ENCODE measurements around the gene FXYD1. TPM values are rescaled to one million over a fixed set of nuclear protein-coding genes. Genes with fewer than 3 reads are reported as not detected.
A peak's percentile ranks its signal among the peaks of the same experiment; 100 is the strongest.

FXYD1 gene
- total RNA-seq, 1 donor from 2014 or later = not detected

DNA sequence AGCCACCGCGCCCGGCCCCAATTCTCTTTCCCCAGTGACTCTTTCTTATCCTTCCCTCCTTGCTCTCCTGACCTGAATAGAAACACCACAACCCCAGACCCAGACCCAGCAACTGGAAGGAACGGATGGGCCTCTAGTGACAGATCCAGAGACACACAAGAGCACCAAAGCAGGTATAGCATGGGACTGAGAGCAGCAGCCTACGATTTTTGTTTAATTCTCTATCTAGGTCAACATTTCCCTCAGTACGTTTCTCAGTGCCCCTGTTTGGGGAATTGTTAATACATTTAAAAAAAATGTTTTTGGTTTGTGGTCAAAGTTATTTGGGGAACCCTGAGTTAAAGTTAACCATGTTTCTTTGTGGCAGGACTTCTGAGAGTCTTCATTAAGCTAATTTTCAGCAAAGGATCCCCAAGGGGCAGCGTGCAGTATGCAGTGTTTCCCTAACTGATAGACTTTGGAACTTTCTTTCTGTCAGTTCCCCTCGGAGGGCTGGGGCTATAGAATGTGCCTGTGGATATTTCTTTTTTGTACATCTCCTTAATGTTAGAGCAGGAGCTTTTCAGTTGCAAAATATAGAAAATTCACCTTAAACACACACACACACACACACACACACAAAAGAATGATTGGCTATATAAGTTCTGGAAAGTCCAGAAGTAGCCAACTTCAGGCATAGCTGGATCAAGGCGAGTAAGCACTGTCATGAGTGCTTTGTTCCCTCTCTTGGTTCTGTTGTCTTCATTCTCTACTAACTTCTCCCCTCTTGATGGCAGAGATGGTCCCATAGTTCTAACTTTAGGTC lies 22.2 kb downstream of the FXYD1 start:
- no peak for DNase-seq (ENCODE audit: low read depth in 2 of 2)

GRCh38 chr19:35161434-35161743 lies 22.8 kb downstream of the FXYD1 start:
- no peak for DNase-seq (ENCODE audit: low read depth in 2 of 2)

- DNase-seq (ENCODE audit: low read depth in 2 of 2) = no peak
Measured at GRCh38 chr19:35162471-35163326, 24.1 kb downstream of the FXYD1 start.

GRCh38 chr19:35164418-35164817 lies 25.8 kb downstream of the FXYD1 start:
- DNase-seq (ENCODE audit: low read depth in 2 of 2) = no peak

DNA sequence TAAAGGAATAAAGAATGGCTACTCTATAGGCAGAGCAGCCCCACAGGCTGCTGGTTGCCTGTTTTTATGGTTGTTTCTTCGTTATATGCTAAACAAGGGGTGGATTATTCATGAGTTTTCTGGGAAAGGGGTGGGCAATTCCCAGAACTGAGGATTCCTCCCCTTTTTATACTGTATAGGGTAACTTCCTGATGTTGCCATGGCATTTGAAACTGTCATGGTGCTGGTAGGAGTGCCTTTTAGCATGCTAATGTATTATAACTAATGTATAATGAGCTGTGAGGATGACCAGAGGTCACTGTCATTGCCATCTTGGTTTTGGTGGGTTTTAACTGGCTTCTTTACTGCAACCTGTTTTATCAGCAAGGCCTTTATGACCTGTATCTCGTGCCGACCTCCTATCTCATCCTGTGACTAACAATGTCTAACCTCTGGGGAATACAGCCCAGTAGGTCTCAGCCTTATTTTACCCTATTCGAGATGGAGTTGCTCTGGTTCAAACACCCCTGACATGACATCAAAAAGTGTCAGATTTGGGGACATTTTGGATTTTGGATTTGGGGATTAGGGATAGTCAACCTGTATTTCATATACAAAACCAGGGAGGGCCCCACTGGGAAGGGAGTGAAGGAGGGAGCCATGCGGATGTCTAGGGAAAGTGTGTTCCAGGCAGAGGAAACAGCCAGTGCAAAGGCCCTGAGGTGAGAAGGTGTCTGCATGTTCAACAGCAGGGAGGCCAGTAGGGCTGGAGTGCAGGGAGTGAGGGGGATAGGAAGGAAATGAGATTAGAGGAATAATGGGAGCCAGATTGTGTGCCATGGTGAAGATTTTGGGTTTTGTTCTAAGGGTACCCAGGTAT lies 26.8 kb downstream of the FXYD1 start:
- no peak for DNase-seq (ENCODE audit: low read depth in 2 of 2)

- DNase-seq (ENCODE audit: low read depth in 2 of 2) = no peak
Measured at GRCh38 chr19:35166100-35167063, 27.8 kb downstream of the FXYD1 start.

DNA sequence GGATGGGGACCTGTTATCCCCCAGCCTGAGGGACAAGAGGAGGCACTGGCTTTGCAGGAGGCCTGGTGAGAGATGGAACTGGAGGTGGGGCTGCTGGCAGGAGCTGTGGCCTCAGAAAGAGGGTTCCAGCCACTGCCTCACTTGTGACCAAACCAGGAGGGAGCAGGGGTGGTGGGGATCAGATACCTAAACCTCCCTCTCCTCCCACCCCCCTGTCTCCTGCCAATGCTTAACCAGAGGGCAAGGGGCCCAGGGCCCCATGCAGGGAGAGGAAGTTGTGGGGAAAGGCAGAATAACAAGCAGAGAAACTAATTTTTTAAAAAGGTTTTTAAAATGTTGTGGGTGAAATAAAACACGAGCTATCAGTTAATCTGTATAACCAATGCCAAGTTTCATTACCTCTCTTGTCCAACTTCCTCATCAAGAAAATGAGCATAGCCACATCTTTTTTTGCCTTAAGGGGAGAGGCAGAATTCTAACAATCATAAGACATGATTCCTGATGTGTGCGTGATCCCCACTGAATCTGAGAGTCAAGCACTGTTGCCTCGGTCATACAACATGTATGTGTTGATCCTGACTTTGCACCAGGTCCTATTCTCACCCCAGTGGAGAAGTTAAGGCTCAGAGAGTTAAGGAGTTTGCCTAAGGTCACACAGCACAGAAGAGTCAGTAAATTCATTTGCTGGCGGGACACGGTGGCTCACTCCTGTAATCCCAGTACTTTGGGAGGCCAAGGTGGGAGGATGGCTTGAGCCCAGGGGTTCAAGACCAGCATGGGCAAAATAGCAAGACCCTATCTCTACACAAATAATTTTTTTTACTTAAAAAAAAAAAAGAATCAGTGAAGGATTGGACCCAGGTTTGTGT lies 28.9 kb downstream of the FXYD1 start:
- no peak for DNase-seq (ENCODE audit: low read depth in 2 of 2)

- no peak for DNase-seq (ENCODE audit: low read depth in 2 of 2)
Measured at GRCh38 chr19:35168196-35168595, 29.6 kb downstream of the FXYD1 start.

DNA sequence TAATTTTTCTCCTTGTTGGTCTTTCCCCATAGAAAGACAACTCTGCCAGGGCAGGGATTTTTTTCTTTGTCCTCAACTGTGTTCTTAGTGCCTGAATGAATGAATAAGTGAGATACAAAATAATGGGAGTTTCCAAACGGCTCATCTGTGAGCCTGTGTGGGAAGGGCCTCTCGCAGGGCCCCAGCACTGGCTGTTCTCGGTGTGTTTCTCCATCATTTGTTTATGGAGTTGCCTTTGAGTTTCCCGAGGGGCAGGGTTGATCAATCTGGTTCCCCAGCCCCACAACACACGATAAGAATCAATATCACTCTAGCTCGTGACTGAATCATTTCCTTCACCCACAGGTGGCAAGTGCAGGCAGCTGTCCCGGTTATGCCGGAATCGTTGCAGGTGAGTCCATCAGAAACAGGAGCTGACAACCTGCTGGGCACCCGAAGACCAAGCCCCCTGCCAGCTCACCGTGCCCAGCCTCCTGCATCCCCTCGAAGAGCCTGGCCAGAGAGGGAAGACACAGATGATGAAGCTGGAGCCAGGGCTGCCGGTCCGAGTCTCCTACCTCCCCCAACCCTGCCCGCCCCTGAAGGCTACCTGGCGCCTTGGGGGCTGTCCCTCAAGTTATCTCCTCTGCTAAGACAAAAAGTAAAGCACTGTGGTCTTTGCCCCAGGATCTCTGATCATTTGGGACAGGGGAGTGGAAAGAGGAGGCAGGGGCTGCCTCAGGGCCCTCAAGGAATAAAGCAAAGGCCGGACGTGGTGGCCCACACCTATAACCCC lies 30.8 kb downstream of the FXYD1 start:
- DNase-seq (ENCODE audit: low read depth in 2 of 2) = no peak

- no peak for DNase-seq (ENCODE audit: low read depth in 2 of 2)
Measured at GRCh38 chr19:35170359-35171061, 31.9 kb downstream of the FXYD1 start.

- DNase-seq (ENCODE audit: low read depth in 2 of 2) = peak in 1 of 2 donors; percentile 9
Measured at GRCh38 chr19:35171730-35172129, 33.1 kb downstream of the FXYD1 start.

DNA sequence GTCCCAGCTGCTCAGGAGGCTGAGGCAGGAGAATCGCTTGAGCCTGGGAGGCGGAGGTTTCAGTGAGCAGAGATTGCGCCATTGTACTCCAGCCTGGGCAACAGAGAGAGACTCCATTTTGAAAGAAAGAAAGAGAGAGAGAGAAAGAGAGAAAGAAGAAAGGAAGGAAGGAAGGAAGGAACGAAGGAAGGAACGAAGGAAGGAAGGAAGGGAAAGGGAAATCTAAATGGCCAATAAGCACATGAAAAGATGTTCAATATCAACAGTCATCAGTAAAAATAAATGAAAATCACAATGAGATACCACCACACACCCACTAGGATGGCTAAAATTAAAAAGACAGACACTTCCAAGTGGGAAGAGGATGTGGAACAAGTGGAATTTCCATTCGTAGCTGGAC lies 35.6 kb downstream of the FXYD1 start:
- no peak for DNase-seq (ENCODE audit: low read depth in 2 of 2)

GRCh38 chr19:35176181-35176570 lies 37.6 kb downstream of the FXYD1 start:
- no peak for DNase-seq (ENCODE audit: low read depth in 2 of 2)

DNA sequence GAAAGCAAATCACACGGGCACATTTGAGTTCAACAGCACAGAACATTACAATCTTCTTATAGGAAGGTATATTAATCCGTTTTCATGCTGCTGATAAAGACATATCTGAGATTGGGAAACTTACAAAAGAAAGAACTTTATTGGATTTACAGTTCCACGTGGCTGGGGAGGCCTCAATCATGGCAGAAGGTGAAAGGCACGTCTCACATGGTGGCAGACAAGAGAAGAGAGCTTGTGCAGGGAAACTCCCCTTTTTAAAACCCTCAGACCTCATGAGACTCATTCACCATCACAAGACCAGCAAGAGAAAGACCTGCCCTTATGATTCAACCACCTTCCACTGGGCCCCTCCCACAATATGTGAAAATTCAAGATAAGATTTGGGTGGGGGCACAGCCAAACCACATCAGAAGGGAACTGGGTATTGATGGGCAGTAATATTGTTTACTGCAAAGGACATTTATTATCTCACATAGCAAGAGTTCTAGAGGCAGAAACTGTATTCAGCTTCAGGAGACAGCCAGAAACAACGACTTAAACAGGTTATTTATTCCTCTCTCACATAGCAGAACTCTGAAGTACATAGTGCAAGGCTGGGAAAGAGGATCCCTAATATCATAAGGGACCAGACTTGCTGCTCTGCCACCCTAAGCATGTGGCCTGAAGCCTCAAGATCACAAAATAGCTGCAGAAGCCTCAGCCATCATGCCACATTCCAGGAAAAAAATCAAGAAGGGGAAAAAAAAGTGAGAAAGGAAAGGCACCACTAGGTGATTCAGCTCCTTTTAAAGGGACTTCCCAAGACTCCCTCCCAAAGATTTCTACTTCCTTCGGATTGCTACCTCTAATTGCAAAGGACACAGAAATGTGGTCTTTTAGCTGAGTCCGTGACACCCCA lies 39.0 kb downstream of the FXYD1 start:
- DNase-seq (ENCODE audit: low read depth in 2 of 2) = no peak

- no peak for DNase-seq (ENCODE audit: low read depth in 2 of 2)
Measured at GRCh38 chr19:35178701-35179100, 40.1 kb downstream of the FXYD1 start.

DNA sequence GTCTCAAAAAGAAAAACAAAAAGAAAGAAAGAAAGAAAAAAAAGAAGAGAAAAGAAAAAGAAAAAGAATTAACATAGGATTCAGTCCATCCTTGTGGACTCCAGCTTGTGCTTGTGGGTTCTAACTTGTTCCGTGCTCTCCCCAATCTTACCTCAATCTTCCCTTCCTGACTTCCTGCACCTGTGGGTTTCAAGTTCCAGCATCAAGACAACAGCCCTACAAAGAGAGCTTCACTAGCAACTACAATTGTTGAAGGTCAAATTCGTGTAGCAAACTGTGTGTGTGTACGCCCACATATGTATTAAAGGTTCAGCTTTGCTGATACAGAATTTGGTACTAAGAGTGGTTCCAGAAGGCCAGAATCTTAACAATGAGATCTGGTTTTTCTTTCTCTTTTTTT lies 41.2 kb downstream of the FXYD1 start:
- DNase-seq (ENCODE audit: low read depth in 2 of 2) = no peak

DNA sequence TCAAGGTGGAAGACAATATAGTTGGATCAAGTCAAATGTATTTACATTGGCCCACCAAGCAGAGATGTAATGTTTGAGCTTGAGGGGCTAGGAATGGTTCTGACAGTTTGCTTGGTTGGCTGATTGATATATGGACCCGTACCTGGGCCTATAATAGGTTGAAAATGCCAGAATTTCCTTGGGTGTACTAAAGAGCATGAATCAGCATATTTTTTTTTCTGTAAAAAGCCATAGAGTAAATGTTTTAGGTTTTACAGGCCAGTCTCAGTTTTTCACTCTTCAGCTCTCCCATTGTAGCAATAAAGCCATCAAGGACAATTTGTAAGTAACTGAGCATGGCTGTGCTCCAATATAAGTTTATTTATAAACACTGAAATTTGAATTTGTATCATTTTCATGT lies 42.8 kb downstream of the FXYD1 start:
- no peak for DNase-seq (ENCODE audit: low read depth in 2 of 2)

All from dermis microvascular lymphatic vessel endothelial cell (primary cell).